ENCODE data around the gene PDCD1.

PDCD1 gene

DNA sequence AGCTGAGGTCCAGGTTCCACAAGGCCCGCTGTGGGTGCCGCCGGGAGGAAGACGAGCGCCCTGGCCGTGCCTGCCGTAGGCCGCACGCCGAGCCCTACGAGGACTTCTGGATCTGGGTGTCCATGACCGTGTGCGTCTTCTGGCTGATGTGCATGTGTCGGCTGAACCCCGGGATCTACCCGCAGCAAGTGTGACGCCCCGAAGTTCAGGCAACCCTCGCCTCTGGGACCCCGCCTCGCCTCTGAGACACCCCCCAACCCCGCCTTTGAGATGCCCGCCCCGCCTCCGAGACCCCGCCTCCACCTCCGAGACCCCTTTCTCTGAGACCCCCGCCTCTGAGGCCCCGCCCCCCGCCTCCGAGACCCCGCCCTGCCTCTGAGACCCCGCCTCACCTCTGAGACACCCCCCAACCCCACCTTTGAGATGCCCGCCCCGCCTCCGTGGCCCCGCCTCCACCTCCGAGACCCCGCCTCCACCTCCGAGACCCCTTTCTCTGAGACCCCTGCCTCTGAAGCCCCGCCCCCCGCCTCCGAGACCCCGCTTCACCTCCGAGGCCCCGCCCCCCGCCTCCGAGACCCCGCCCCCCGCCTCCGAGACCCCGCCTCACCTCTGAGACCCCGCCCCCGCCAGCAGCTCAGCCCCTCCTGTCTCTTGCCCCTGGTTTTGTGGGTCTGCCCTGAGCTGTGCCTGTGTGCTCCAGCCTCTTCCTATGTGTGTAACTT lies 14.5 kb upstream of the PDCD1 start:
- DNase-seq (ENCODE audit: low read depth in 1 of 2, low spot score in 1 of 2) = no peak
- TF ChIP-seq, protein P1, sequence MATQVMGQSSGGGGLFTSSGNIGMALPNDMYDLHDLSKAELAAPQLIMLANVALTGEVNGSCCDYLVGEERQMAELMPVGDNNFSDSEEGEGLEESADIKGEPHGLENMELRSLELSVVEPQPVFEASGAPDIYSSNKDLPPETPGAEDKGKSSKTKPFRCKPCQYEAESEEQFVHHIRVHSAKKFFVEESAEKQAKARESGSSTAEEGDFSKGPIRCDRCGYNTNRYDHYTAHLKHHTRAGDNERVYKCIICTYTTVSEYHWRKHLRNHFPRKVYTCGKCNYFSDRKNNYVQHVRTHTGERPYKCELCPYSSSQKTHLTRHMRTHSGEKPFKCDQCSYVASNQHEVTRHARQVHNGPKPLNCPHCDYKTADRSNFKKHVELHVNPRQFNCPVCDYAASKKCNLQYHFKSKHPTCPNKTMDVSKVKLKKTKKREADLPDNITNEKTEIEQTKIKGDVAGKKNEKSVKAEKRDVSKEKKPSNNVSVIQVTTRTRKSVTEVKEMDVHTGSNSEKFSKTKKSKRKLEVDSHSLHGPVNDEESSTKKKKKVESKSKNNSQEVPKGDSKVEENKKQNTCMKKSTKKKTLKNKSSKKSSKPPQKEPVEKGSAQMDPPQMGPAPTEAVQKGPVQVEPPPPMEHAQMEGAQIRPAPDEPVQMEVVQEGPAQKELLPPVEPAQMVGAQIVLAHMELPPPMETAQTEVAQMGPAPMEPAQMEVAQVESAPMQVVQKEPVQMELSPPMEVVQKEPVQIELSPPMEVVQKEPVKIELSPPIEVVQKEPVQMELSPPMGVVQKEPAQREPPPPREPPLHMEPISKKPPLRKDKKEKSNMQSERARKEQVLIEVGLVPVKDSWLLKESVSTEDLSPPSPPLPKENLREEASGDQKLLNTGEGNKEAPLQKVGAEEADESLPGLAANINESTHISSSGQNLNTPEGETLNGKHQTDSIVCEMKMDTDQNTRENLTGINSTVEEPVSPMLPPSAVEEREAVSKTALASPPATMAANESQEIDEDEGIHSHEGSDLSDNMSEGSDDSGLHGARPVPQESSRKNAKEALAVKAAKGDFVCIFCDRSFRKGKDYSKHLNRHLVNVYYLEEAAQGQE (IDR thresholded peaks at IDR 0.05; ENCODE audit: insufficient replicate concordance, low read depth) = no peak
- TF ChIP-seq POLR2AphosphoS5 (IDR thresholded peaks at IDR 0.05; ENCODE audit: low read depth) (no peak), GABPA (IDR thresholded peaks at IDR 0.05; ENCODE audit: low read depth) (no peak), SPI1 (IDR thresholded peaks at IDR 0.05; ENCODE audit: borderline replicate concordance, low read depth) (no peak)
- TF ChIP-seq, protein P2, sequence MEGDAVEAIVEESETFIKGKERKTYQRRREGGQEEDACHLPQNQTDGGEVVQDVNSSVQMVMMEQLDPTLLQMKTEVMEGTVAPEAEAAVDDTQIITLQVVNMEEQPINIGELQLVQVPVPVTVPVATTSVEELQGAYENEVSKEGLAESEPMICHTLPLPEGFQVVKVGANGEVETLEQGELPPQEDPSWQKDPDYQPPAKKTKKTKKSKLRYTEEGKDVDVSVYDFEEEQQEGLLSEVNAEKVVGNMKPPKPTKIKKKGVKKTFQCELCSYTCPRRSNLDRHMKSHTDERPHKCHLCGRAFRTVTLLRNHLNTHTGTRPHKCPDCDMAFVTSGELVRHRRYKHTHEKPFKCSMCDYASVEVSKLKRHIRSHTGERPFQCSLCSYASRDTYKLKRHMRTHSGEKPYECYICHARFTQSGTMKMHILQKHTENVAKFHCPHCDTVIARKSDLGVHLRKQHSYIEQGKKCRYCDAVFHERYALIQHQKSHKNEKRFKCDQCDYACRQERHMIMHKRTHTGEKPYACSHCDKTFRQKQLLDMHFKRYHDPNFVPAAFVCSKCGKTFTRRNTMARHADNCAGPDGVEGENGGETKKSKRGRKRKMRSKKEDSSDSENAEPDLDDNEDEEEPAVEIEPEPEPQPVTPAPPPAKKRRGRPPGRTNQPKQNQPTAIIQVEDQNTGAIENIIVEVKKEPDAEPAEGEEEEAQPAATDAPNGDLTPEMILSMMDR (IDR thresholded peaks at IDR 0.05; ENCODE audit: insufficient read depth, low read length) = no peak

DNA sequence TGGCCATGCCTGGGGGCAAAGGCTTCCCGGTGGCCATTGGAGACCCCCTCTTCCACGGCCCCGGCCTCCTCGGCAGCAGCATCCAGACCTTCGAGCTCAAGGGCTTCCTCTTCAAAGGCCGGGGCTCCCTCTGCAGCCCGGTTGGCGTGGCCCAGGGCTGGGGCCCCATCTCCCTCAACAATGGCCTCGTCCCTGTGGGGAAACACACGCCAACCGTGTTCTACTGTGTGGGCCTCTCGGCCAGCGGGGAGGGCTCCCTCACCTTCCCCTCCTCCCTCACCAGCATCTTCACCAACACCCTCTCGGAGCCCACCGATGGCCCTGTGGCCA lies 13.6 kb upstream of the PDCD1 start:
- TF ChIP-seq, protein P1 (IDR thresholded peaks at IDR 0.05; ENCODE audit: insufficient replicate concordance, low read depth) = no peak
- TF ChIP-seq POLR2AphosphoS5 (IDR thresholded peaks at IDR 0.05; ENCODE audit: low read depth) (no peak), GABPA (IDR thresholded peaks at IDR 0.05; ENCODE audit: low read depth) (no peak), SPI1 (IDR thresholded peaks at IDR 0.05; ENCODE audit: borderline replicate concordance, low read depth) (no peak)
- TF ChIP-seq, protein P2 (IDR thresholded peaks at IDR 0.05; ENCODE audit: insufficient read depth, low read length) = no peak
- no peak overlapping the region for H3K27ac ChIP-seq (replicated peaks)
- no peak for DNase-seq (ENCODE audit: low read depth in 1 of 2, low spot score in 1 of 2)
- peaks cover 40% of the 10 kb centered on the region for H3K27me3 ChIP-seq (ENCODE audit: insufficient read depth, poor library complexity, severe bottlenecking)
- no peak overlapping the region for H3K4me3 ChIP-seq (replicated peaks; ENCODE audit: insufficient read depth, low read length)

More for the DNA sequence above, 14.5 kb upstream of the PDCD1 start:
- H3K4me3 ChIP-seq (replicated peaks; ENCODE audit: insufficient read depth, low read length) = no peak overlapping the region
- no peak overlapping the region for H3K27ac ChIP-seq (replicated peaks)
- H3K27me3 ChIP-seq (ENCODE audit: insufficient read depth, poor library complexity, severe bottlenecking) = peaks cover 30% of the 10 kb centered on the region

DNA sequence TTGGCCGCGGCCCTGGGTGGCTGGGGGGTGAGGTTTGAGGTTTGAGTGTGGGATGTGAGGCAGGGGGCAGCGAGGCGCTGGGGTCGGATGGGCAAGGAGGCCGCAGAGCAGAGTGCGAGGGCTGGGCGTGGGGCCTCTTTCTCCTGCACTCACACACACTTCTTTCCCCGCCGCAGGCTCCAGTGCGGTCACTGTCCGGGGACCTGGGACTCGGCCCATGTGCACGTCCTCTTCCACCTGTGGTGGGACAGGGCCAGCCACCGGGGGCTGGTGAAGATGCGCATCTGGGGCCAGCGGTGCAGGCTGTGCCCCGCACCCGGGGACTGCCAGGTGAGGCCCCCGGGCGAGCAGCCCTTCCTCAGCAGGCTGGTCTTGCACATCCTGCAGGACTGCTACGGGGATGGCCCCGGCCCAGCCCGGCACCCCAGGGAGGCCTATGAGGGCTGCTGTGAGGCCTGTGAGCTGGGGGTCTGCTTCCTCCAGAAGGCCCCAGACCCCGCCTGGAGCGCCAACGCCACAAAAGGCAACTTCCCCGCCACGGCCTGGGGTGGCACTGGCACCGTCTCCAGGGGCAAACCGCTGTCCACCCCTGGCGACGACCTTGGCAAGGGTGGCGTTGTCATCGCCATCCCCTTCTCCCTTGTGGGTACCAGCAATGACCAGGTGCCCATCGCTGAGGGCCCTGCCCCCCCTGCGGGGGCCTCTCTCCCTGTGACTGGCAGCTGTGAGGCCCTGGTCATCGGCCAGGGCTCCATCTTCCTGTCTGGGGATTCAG lies 13.0 kb upstream of the PDCD1 start:
- DNase-seq (ENCODE audit: low read depth in 1 of 2, low spot score in 1 of 2) = no peak
- Histone ChIP-seq H3K27me3 (ENCODE audit: insufficient read depth, poor library complexity, severe bottlenecking) (peaks cover 46% of the 10 kb centered on the region), H3K27ac (replicated peaks) (no peak overlapping the region)

More for the DNA sequence above, 13.0 kb upstream of the PDCD1 start:
- TF ChIP-seq SPI1 (IDR thresholded peaks at IDR 0.05; ENCODE audit: borderline replicate concordance, low read depth) (no peak), POLR2AphosphoS5 (IDR thresholded peaks at IDR 0.05; ENCODE audit: low read depth) (no peak), GABPA (IDR thresholded peaks at IDR 0.05; ENCODE audit: low read depth) (no peak)
- TF ChIP-seq, protein P1 (IDR thresholded peaks at IDR 0.05; ENCODE audit: insufficient replicate concordance, low read depth) = no peak
- TF ChIP-seq, protein P2 (IDR thresholded peaks at IDR 0.05; ENCODE audit: insufficient read depth, low read length) = no peak
- H3K4me3 ChIP-seq (replicated peaks; ENCODE audit: insufficient read depth, low read length) = no peak overlapping the region

Data from HL-60 (cell line).